Muscle of back (tissue), 11 donors: ENCODE measurements around the gene RBMX2. TPM values are rescaled to one million over a fixed set of nuclear protein-coding genes. Genes with fewer than 3 reads are reported as not detected.

Source experiments
- DNase-seq, 3 donors: peaks; one replicate each; pipeline versions ENCODE4 v3.0.0 to v3.0.0-alpha.2; 2013
- polyA plus RNA-seq, 10 donors: library from polyadenylated mRNA; unstranded; fragments of 120-200 nt; gene quantifications; one replicate each; pipeline ENCODE4 v1.2.1, GENCODE V29; 2013; ENCODE audit not compliant: insufficient read length in 10 of 10

Gene RBMX2
- polyA plus RNA-seq, 10 donors: 19.1 to 23.6 (median 21.1) TPM

DNA sequence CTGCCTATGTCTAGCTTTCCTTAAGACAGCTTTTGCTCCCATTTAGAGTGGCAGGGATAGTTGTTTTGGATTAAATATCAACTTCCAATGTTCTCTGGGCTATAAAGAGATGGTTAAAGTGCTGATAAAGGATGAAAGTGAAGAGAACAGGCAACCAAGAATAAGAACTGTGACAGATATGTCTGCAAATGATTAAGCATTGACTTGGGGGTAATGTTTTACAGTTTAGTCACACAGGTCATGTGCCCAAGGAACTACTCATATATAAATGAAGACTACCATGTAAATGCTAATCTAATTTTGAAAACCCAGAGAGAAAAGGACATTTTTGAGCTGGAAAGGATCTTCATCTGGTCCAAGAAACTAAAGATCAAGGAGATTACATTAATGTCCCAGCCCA lies 42.1 kb downstream of the RBMX2 start:
- DNase-seq: no peak

DNA sequence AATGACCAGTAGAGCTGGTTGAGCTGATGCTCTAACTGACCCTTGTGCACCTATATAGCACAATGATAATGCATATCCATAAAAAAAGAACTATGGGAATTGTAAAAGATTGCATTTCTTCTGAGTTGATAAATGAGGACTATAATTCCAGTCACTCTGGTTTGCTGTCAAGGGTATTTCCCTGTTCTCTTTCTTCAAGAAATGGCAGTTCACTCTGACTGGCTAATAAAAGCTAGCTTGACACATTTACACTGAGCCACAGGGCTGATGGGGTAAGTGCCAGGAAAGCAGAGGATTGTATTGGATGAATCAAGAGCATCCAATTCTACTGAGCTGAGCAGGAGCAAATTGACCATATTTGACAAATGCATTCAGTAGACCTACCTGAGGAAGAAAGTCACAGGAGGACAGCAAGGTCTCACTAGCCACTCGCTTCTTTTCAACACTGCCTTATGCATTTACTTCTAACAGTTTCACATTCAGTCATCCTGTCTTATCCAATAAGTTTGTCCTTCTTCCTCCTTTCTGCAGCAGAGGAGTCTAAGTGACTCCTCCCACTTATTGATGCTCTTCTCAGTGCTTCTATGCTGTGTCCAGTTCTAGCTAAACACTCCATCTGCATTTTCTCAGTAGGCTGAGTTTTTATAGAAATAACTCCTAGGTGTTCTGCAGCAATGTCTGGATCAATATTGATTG lies 43.0 kb downstream of the RBMX2 start:
- DNase-seq: no peak

- no peak for DNase-seq
Observed at GRCh38 chrX:130446974-130447373, 45.2 kb downstream of the RBMX2 start.

Other genes starting within 250 kb of the RBMX2 start
- gene AIFM1, start 236.1 kb upstream of the RBMX2 start, polyA plus RNA-seq: 10 to 100 TPM; 19.9 to 28.1 (median 24.0) TPM
- under 1 TPM; 0.27 to 0.75 (median 0.47) TPM for gene RAB33A, start 230.0 kb upstream of the RBMX2 start, polyA plus RNA-seq
- gene ZNF280C, start 133.1 kb upstream of the RBMX2 start, polyA plus RNA-seq: 1 to 10 TPM; 4.3 to 9.0 (median 7.1) TPM
- 10 to 100 TPM in 4 of 10 donors, 1 to 10 TPM in 6; 7.8 to 17.1 (median 9.6) TPM for gene SLC25A14, start 62.1 kb upstream of the RBMX2 start, polyA plus RNA-seq
- not detected for gene GPR119, start 16.3 kb upstream of the RBMX2 start, polyA plus RNA-seq